NK-92 (cell line): ENCODE data around the gene R3HDM2.
"Not testable (repeated sequence)": the region's sequence is repeated elsewhere in the genome, so short reads cannot be mapped to it uniquely, and the experiment has no call there.

Experiments used
- DNase-seq: peaks from one replicate; lab custom pipeline; 2025; ENCODE audit not compliant: unreplicated experiment; lab: John Stamatoyannopoulos, UW

The R3HDM2 gene

DNA sequence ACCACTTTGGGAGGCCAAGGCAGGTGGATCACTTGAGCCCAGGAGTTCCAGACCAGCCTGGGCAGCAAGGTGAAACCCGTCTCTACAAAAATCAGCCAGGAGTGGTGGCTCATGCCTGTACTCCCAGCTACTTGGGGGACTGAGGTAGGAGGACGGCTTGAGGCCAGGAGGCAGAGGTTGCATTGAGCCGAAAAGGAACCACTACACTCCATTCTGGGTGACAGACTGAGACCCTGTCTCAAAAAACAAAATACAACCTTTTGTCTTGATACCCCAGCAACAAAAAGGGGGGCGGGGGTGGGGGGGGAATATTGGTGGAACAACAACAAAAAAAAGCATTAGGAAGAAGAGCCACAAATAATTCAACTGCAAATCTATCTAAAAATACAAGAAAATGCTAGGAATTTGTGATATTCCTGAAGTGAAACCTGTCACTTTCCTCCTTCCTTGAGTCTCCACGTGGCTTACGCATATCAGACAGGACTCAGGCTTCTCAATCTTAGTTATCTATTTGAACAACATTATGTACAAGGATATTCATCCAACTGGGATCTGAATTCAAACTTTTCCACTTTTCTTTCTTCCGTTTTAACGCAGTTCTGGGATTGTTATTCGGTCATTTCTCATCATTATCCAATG is 1.3 kb downstream of the R3HDM2 start:
- DNase-seq: no peak

DNA sequence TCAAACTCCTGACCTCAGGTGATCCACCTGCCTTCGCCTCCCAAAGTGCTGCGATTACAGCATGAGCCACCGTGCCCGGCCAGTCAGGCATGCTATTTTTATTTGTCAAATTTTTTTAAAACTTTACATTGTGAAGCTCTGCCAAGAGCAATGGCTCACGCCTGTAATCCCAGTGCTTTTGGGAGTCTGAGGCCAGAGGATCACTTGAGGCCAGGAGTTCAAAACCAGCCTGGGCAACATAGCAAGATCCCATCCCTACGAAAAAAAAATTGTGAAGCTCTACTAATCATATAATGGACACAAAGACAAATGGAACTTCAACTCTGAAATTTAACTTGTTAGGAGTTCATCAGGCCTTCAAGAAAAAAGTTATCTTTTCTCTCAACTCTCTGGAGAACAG is 1.9 kb downstream of the R3HDM2 start:
- DNase-seq: no peak

DNA sequence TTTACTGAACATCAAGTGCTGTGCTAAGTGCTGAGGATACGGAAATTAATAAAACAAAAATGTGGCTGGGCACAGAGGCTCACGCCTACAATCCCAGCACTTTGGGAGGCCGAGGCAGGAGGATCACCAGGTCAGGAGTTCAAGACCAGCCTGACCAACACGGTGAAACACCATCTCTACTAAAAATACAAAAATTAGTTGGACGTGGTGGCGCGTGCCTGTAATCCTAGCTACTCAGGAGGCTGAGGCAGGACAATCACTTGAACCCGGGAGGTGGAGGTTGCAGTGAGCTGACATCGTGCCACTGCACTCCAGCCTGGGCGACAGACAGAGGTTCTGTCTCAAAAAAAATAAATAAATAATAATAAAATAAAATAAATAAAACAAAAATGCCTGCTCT is 3.9 kb downstream of the R3HDM2 start:
- not testable (repeated sequence) for DNase-seq

DNA sequence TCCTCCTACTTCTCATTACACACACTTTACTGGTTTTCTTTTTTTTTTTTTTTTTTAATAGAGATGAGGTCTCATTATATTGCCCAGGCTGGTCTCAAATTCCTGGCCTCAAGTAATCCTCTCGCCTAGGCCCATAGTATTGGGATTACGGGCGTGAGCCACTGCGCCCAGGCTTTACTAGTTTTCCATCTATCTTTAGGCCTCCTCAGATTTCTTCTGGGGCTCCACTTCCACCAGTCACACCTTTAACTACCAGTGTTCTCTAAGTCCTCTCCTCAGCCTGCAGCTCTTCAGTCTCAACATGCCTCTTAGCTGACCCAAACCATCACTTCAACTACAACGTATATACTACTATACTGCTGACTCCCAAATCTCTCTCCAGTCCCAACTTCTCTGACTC is 10.4 kb downstream of the R3HDM2 start:
- no peak for DNase-seq

DNA sequence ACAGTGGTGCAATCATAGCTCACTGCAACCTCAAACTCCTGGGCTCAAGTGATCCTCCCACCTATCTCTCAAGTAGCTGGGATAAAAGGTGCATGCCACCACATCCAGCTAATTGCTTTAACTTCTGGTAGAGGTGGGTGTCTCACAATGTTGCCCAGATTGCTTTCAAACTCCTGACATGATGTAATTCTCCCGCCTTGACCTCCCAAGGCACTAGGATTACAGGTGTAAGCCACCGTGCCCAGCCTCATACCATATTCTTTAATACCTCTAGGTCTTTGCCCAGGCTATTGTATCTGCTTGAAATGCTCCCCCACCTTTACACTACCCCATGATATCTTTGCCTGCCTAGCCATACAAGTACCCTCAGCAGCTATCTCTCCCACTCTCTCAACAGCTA is 11.3 kb downstream of the R3HDM2 start:
- no peak for DNase-seq

DNA sequence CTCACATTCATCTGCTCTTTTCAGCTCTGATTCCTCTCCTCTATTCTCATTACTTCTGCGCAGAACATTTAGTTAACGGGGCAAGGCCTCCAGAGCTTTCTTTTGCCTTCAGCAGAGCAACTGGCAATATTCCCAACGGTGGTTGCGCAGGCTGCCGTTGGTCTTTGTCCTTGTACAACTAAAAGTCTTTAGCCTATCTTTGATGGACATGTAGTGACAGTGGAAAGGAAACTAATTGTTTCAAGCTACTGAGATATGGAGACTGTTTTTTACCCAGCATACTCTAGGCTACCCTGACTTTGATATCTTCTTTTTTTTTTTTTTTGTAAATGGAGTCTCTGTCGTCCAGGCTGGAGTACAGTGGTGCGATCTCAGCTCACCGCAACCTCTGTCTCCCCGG is 12.6 kb downstream of the R3HDM2 start:
- no peak for DNase-seq

DNA sequence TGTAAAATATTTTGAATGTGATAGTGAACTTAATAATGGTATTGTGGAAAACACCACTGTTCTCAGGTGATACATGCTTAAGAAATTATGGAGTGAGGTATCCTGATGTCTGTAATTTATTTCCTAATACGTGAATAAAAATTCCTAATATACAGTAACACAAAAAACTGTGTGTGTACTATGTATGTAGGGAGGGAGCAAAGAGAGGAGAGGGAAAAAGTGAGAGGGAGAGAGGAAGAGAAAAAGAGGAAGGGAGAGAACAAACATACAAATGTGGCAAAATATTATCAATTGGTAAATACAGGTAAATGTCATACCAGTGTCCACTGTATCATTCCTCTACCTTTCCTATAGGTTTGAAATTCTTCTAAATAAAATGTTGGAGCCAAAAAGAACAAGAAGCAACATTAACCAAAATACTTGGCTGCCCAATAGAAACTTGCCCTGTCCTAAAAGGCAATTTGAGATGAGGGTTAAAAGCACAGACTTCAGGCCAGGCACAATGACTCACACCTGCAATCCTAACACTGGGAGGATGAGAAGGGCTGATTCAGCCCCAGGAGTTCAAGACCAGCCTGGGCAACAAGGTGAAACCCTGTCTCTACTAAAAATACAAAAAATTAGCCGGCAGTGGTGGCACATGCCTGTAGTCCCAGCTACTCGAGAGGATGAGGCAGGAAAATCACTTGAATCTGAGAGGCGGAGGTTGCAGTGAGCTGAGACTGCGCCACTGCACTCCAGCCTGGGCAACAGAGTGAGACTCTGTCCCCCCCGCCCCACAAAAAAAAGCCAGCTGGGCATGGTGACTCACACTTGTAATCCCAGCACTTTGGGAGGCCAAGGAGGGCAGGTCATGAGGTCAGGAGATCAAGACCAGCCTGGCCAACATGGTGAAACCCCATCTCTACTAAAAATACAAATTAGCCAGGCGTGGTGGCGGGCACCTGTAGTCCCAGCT is 14.5 kb downstream of the R3HDM2 start:
- DNase-seq: no peak

DNA sequence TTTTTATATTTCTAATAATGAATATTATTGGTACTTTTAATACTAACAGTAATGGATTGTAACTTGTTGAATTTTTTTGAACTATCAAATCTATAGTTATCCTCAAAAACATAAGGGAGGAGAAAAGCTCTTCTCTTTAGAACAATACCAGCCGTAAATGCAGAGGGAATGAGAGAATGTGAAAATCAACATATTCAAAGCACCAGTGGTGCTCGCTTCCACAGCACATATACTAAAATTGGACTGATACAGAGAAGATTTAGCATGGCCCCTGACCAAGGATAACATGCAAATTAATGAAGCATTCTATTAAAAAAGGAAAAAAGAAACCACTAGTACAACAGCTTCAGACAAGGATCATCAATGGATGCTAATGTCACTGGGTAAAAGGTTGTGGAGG is 15.8 kb downstream of the R3HDM2 start:
- no peak for DNase-seq

DNA sequence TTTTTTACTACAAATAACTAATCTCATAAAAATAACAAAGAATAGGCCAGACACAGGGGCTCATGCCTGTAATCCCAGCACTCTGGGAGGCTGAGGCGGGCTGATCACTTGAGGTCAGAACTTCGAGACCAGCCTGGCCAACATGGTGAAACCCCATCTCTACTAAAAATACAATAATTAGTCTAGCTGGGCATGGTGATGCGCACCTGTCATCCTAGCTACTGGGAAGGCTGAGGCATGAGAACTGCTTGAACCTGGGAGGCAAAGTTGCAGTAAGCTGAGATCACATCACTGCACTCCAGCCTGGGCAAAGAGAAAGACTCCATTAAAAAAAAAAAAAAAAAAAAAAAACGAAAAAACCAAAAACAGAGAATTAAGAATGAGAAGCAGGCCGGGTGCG is 16.7 kb downstream of the R3HDM2 start:
- DNase-seq: not testable (repeated sequence)

DNA sequence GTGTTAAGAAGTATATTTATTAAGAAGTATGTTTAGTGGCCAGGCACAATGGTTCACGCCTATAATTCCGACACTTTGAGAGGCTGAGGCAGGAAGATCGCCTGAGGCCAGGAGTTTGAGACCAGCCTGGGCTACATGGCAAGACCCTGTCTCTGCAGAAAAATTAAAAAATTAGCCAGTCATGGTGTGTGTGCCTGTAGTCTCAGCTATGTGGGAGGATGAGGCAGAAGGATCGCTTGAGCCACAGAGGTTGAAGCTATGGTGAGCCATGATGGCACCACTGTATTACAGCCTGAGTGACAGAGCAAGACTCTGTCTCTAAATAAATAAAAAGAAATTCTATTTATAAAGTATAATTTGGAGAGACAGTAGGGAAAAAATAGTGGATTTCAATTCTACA is 20.3 kb downstream of the R3HDM2 start:
- DNase-seq: no peak

DNA sequence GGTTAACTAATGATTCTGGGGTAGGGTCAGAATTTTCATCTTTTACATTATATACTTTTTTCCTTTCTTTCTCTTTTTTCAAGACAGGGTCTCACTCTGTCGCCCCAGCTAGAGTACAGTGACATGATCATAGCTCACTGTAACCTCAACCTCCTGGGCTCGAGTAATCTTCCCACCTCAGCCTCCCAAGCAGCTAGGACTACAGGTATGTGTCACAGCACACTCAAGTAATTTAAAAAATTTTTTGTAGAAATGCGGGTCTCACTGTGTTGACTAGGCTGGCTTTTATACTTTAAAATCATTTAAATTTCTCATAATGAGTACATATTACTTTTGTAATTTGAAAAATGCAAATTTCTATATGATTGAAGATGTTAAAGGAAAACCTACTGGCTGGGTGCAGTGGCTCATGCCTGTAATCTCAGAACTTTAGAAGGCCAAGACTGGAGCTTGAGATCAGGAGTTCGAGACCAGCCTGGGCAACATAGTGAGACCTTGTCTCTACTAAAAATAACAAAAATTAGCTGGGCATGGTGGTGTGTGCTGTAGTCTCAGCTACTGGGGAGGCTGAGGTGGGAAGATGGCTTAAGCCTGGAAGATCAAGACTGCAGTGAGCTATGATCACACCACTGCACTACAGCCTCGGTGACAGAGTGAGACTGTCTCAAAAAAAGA is 25.7 kb downstream of the R3HDM2 start:
- no peak for DNase-seq

DNA sequence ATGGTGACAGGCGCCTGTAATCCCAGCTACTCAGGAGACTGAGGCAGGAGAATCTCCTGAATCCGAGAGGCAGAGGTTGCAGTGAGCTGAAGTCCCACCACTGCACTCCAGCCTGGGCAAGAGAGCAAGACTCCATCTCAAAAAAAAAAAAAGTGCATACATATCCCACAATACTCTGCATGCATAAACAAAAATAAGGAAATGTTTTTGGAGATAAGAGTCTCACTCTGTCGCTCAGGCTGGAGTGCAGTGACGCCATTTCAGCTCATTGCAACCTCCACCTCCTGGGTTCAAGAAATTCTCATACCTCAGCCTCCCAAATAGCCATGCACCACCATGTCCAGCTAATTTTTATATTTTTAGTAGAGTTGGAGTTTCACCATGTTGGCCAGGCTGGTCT is 28.7 kb downstream of the R3HDM2 start:
- DNase-seq: not testable (repeated sequence)

DNA sequence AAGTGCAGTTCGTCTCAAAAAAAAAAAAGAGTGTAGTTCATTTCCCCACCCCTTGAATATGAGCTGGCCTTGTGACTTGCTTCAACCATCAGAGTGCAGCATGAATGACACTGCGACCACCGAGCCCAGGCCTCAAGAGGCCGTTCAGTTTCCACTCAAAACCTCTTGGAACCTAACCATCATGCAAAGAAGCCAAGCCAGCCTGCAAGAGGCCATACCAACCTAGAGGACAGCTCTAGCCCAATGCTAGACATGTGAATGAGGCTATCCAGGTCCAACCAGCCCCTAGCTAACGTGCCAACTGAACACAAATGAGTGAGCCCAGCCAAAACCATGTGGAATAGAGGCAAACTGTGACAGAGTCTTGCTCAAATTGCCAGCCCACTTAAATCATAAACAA is 29.7 kb downstream of the R3HDM2 start:
- no peak for DNase-seq

DNA sequence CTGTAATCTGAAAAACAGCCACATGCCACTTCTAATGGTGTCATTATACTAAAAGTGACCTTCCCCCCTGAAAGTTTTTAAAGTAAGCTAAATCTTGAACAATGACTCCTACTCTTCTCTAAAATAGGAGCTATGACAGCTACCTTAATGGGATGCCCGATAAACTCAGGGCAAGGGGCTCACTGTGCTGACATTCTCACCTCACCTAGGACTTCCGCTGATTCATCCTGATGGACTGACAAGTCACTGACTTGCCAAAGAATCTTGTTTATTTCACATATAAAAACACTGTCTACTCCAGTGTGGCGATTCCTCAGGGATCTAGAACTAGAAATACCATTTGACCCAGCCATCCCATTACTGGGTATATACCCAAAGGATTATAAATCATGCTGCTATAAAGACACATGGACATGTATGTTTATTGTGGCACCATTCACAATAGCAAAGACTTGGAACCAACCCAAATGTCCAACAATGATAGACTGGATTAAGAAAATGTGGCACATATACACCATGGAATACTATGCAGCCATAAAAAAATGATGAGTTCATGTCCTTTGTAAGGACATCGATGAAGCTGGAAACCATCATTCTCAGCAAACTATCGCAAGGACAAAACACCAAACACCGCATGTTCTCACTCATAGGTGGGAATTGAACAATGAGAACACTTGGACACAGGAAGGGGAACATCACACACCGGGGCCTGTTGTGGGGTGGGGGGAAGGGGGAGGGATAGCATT is 31.0 kb downstream of the R3HDM2 start:
- not testable (repeated sequence) for DNase-seq

DNA sequence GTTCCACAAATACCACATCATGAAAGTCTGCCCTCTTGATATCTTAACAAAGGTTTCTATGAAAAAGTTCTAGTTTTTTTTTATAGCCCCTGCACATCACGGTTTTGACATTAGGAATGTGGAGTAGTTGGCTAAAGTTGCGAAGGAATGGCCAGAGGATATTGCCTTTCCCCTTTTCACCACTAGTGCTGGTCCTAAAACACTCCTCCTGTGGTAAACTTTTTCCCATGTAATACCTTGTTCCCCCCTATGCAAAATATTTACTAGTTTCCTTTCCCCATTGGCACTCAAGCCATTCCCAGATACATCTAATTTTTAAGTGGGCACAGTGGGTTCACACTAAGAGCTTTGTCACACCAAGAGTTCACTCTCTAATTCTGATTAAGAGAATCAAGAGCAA is 33.4 kb downstream of the R3HDM2 start:
- no peak for DNase-seq

DNA sequence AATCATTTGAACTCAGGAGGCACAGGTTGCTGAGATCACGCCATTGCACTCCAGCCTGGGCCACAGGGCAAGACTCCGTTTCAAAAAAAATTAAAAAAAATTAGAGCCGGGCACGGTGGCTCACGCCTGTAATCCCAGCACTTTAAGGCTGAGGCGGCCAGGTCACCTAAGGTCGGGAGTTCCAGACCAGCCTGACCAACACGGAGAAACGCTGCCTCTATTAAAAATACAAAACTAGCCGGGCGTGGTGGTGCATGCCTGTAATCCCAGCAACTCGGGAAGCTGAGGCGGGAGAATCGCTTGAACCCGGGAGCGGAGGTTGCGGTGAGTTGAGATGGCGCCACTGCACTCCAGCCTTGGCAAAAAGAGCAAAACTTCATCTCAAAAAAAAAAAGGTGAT is 35.7 kb downstream of the R3HDM2 start:
- no peak for DNase-seq

DNA sequence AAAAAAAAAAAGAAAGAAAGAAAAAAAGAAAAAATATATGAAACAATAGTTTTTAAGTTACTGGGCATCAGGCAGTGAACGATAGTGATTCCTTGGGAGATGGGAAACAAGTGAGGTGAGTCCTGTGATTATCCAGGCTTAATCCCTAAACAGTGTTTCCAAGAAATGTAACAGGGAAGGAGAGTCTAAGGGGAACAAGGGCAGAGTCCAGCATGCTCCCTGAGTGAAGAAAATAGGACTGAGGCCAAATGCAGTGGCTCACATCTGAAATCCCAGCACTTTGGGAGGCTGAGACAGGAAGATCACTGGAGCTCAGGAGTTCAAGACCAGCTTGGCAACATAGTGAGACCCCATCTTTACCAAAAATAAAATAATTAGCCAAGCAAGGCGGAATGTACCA is 40.7 kb downstream of the R3HDM2 start:
- no peak for DNase-seq

DNA sequence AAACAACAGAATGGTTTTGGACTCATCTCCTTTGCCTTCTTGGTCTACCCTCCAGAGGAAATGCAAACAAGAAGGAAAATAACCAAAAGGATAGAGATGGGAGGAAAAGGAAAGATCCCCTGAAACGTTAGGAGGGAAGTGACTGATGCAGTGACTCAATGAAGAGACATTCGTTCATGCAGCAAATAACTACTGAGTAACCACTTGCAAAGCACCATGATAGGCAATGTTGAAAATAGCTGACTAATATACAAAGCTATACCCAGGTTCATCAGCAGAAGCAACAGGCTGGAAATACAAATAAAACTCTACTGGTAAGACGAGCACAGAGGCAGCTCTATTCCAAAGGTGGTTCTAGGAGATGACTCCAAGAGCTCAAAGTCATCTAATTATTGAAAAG is 41.8 kb downstream of the R3HDM2 start:
- no peak for DNase-seq

DNA sequence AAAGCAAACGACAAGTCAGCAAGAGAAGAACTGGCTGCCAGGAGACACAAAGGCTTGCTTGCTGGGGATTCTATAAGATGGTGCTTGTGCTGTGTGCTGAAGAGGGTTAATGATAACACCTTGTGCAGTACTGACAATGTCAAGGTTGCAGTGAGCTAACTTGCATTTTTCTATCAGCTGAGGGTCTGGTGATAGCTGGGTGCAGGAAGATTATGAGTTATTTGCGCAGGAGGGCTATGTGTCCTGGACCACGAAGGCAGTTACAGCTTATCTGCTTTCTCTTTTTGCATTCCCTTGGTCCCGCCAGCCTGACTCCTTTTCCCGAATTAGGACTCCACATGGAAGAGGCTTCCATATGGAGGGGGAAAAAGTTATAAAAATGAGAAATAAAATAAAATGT is 42.4 kb downstream of the R3HDM2 start:
- no peak for DNase-seq

DNA sequence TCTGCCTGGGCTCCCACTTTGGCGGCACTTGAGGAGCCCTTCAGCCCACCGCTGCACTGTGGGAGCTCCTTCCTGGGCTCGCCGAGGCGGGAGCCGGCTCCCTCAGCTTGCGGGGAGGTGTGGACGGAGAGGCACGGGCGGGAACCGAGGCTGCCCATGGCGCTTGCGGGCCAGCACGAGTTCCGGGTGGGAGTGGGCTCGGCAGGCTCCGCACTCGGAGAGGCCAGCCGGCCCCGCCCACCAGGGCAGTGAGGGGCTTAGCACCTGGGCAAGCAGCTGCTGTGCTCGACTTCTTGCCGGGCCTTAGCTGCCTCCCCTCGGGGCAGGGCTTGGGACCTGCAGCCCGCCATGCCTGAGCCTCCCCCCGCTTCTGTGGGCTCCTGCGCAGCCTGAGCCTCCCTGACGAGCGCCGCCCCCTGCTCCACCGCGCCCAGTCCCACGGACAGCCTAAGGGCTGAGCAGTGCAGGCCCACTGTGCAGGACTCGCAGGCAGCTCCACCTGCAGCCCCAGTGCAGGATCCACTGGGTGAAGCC is 44.6 kb downstream of the R3HDM2 start:
- no peak for DNase-seq

DNA sequence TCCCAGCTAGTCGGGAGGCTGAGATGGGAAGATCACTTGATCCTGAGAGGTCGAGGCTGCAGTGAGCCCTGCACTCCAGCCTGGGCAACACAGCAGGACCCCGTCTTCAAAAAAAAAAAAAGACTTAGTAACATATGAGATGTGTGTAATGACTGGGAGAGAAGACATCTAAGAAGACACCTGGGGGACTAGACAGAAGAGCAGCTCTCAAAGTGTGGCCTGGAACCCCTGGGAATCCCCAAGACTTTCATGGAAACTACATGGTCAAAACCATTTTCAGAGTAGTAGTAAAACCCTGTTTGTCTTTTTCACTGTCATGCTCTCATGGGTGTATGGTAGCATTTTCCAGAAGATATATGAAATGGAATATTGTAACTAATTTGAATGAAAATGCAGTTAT is 45.3 kb downstream of the R3HDM2 start:
- DNase-seq: no peak
